IMR-90 (cell line): Measurements from ENCODE around the gene LEP. TPM values are rescaled to one million over a fixed set of nuclear protein-coding genes. Genes with fewer than 3 reads are reported as not detected.

Source experiments
- ATAC-seq: fragments of 200-7000 bp; cut with Tn5 transposase; 2 replicates; pipeline ENCODE4 v1.9.1; 2020; ENCODE audit warnings: low read depth, mild to moderate bottlenecking, moderate library complexity
- BruUV-seq: library from RNA; stranded (reverse); fragments of 400-500 nt; replicated peaks from 2 replicates; lab custom pipeline; 2021; lab: Mats Ljungman, UMichigan
- CTCF ChIA-PET: fragments of 300-600 bp; formaldehyde crosslinking; extraction: SDS; loops from one replicate; lab custom pipeline; 2021; ENCODE audit warnings: antibody characterized with exemption; lab: Yijun Ruan, JAX
- POLR2A ChIA-PET: fragments of 300-600 bp; sonication (Branson Sonifier 250); formaldehyde crosslinking; loops from one replicate; lab custom pipeline; 2022; ENCODE audit warnings: antibody characterized with exemption; ENCODE audit not compliant: unreplicated experiment; lab: Charles Lee
- DNase-seq: peaks from one replicate; pipeline ENCODE4 v3.0.0; 2013
- H2AFZ ChIP-seq: replicated peaks from 2 replicates; pipeline ENCODE3; 2013; ENCODE audit warnings: low read length, mild to moderate bottlenecking; ENCODE audit not compliant: poor library complexity
- H2AK5ac ChIP-seq: 2 replicates; pipeline ENCODE4 v1.6.1; 2013; ENCODE audit warnings: low read depth, low read length, inconsistent platforms
- H2AK9ac ChIP-seq: replicated peaks from 2 replicates; pipeline ENCODE3; 2013; ENCODE audit warnings: mild to moderate bottlenecking, low read depth, low read length, moderate library complexity; ENCODE audit not compliant: poor library complexity
- H2BK120ac ChIP-seq: 2 replicates; pipeline ENCODE4 v1.6.1; 2013; ENCODE audit warnings: low read depth, low read length, inconsistent platforms
- H2BK15ac ChIP-seq: 3 replicates; pipeline ENCODE4 v1.6.1; 2013; ENCODE audit warnings: low read depth, low read length, inconsistent platforms
- H2BK20ac ChIP-seq: 2 replicates; pipeline ENCODE4 v1.6.1; 2013; ENCODE audit warnings: low read depth, mild to moderate bottlenecking, inconsistent platforms, low read length, moderate library complexity
- H2BK5ac ChIP-seq: 2 replicates; pipeline ENCODE4 v1.6.1; 2013; ENCODE audit warnings: mild to moderate bottlenecking, low read depth, low read length, inconsistent platforms; ENCODE audit not compliant: poor library complexity, severe bottlenecking
- H3K14ac ChIP-seq: replicated peaks from 2 replicates; pipeline ENCODE4 v1.6.1; 2013; ENCODE audit warnings: low read depth, low read length, inconsistent platforms
- H3K18ac ChIP-seq: 2 replicates; pipeline ENCODE4 v1.6.1; 2013; ENCODE audit warnings: low read depth, low read length, control low read depth
- H3K23ac ChIP-seq: 2 replicates; pipeline ENCODE4 v1.6.1; 2013; ENCODE audit warnings: low read depth, low read length, inconsistent platforms
- H3K27ac ChIP-seq: 2 replicates; pipeline ENCODE4 v1.5.1; 2013; ENCODE audit warnings: mild to moderate bottlenecking, control low read depth, low read length; ENCODE audit not compliant: insufficient read depth
- H3K27me3 ChIP-seq: 2 replicates; pipeline ENCODE4 v1.6.1; 2013; ENCODE audit warnings: low read length; ENCODE audit not compliant: control insufficient read depth, insufficient read depth
- H3K36me3 ChIP-seq: 2 replicates; pipeline ENCODE4 v1.6.1; 2013; ENCODE audit warnings: low read length, mixed read lengths; ENCODE audit not compliant: control insufficient read depth, insufficient read depth
- H3K4ac ChIP-seq: 2 replicates; pipeline ENCODE4 v1.6.1; 2013; ENCODE audit warnings: low read depth, low read length, inconsistent platforms
- H3K4me1 ChIP-seq: 2 replicates; pipeline ENCODE4 v1.6.1; 2013; ENCODE audit warnings: low read length, mixed read lengths; ENCODE audit not compliant: control insufficient read depth, insufficient read depth
- H3K4me2 ChIP-seq: 2 replicates; pipeline ENCODE4 v1.6.1; 2013; ENCODE audit warnings: low read depth, mild to moderate bottlenecking, control low read depth, low read length, moderate library complexity
- H3K4me3 ChIP-seq: 2 replicates; pipeline ENCODE4 v1.5.1; 2013; ENCODE audit warnings: low read depth, mild to moderate bottlenecking, control low read depth, low read length, moderate library complexity; ENCODE audit not compliant: insufficient read depth
- H3K56ac ChIP-seq: 2 replicates; pipeline ENCODE4 v1.6.1; 2013; ENCODE audit warnings: low read length, inconsistent platforms; ENCODE audit not compliant: insufficient read depth; ENCODE audit errors: extremely low read depth
- H3K79me1 ChIP-seq, 2 experiments: 2 replicates each; pipeline ENCODE4 v1.6.1; 2013; ENCODE audit warnings: low read length in 2 of 2, inconsistent platforms in 1 of 2, low read depth in 1 of 2
- H3K9ac ChIP-seq: 2 replicates; pipeline ENCODE4 v1.6.1; 2013; ENCODE audit warnings: low read depth, low read length, control low read depth
- H3K9me1 ChIP-seq: 2 replicates; pipeline ENCODE4 v1.6.1; 2013; ENCODE audit warnings: low read length, inconsistent platforms; ENCODE audit not compliant: insufficient read depth
- H3K9me3 ChIP-seq: 2 replicates; pipeline ENCODE4 v1.6.1; 2013; ENCODE audit warnings: low read length; ENCODE audit not compliant: control insufficient read depth, insufficient read depth
- H4K20me1 ChIP-seq: 2 replicates; pipeline ENCODE4 v1.6.1; 2013; ENCODE audit warnings: low read length, inconsistent platforms; ENCODE audit not compliant: insufficient read depth
- H4K5ac ChIP-seq: 2 replicates; pipeline ENCODE4 v1.6.1; 2013; ENCODE audit warnings: mild to moderate bottlenecking, low read depth, low read length, control low read depth
- H4K8ac ChIP-seq, 2 experiments: 2 replicates each; pipeline ENCODE4 v1.6.1; 2013; ENCODE audit warnings: low read depth in 2 of 2, low read length in 2 of 2, control low read depth in 1 of 2, inconsistent platforms in 1 of 2
- H4K91ac ChIP-seq: 2 replicates; pipeline ENCODE4 v1.6.1; 2013; ENCODE audit warnings: low read depth, low read length, inconsistent platforms; ENCODE audit not compliant: insufficient read depth
- CEBPB ChIP-seq: IDR thresholded peaks from 2 replicates; pipeline ENCODE4 v1.6.1; 2012; ENCODE audit warnings: low read depth, low read length, improper control_type of control experiment
- CHD1 ChIP-seq: IDR thresholded peaks from 2 replicates; pipeline ENCODE4 v1.6.1; 2012; ENCODE audit warnings: low read depth, low read length, improper control_type of control experiment
- CTCF ChIP-seq: conservative IDR thresholded peaks from 2 replicates; pipeline ENCODE4 v1.5.1; 2012; ENCODE audit warnings: mild to moderate bottlenecking, low read depth, low read length, improper control_type of control experiment
- ELK1 ChIP-seq: fragments of 150-350 bp; IDR thresholded peaks from 2 replicates; pipeline ENCODE4 v1.6.1; 2016; ENCODE audit warnings: low read depth, mild to moderate bottlenecking, low read length, moderate library complexity, borderline replicate concordance
- FOS ChIP-seq: fragments of 150-350 bp; IDR thresholded peaks from 2 replicates; pipeline ENCODE4 v1.6.1; 2016; ENCODE audit warnings: low read depth, low read length
- MAFK ChIP-seq: IDR thresholded peaks from 2 replicates; pipeline ENCODE4 v1.6.1; 2012; ENCODE audit warnings: low read depth, low read length, improper control_type of control experiment
- MXI1 ChIP-seq: IDR thresholded peaks from 2 replicates; pipeline ENCODE4 v1.6.1; 2012; ENCODE audit warnings: low read depth, mild to moderate bottlenecking, low read length, moderate library complexity, borderline replicate concordance
- NFE2L2 ChIP-seq: fragments of 150-350 bp; IDR thresholded peaks from 2 replicates; pipeline ENCODE4 v1.6.1; 2016; ENCODE audit warnings: low read depth, mild to moderate bottlenecking, low read length
- POLR2A ChIP-seq: IDR thresholded peaks from 2 replicates; pipeline ENCODE4 v1.6.1; 2012; ENCODE audit warnings: mild to moderate bottlenecking, low read depth, low read length
- RAD21 ChIP-seq: IDR thresholded peaks from 2 replicates; pipeline ENCODE4 v1.6.1; 2012; ENCODE audit warnings: low read length, improper control_type of control experiment
- RFX5 ChIP-seq: IDR thresholded peaks from 2 replicates; pipeline ENCODE4 v1.8.0; 2012; ENCODE audit warnings: low read depth, mild to moderate bottlenecking, low read length, moderate library complexity
- WGBS, 2 experiments: methylation state at CpG; one replicate each; pipeline versions ENCODE4 v1.1.5 to v1.1.7; 2013; ENCODE audit warnings: missing lambda C conversion rate in 2 of 2; ENCODE audit not compliant: insufficient read length in 1 of 2; ENCODE audit errors: extremely low coverage in 2 of 2; 5-methylcytosine and 5-hydroxymethylcytosine counted together
- dilution Hi-C: fragments of 300-500 bp; cut with HindIII; formaldehyde crosslinking; loops from one replicate; pipeline ENCODE4 v1.14.3; 2018; ENCODE audit warnings: low sequenced_read_pairs; ENCODE audit not compliant: unreplicated experiment
- in situ Hi-C: fragments of 300-500 bp; cut with MboI; formaldehyde crosslinking; loops from 3 replicates; pipeline ENCODE4 v1.14.3; 2019; ENCODE audit warnings: low sequenced_read_pairs, inconsistent platforms, mixed read lengths
- intact Hi-C: fragments of 100-400 bp; cut with micrococcal nuclease; formaldehyde crosslinking; loops from 2 replicates; pipeline ENCODE4 v1.10.0; 2022
- polyA plus RNA-seq, 3 experiments: library from polyadenylated mRNA; depleted of rRNA; stranded (reverse); fragments of >200 nt; gene quantifications; 2 replicates each; pipeline ENCODE4 v1.2.3, GENCODE V29; 2012; ENCODE audit warnings: low replicate concordance in 1 of 3
- total RNA-seq: library from RNA; depleted of rRNA; stranded (reverse); fragments of >200 nt; gene quantifications from 2 replicates; pipeline ENCODE4 v1.2.3, GENCODE V29; 2012

LEP gene
- total and polyA plus RNA-seq, 2 of the 4 experiments (the other 2 are of a cell fraction), result not detected

GRCh38 chr7:128247640-128248194 is 6.6 kb downstream of the LEP start:
- Histone ChIP-seq H3K14ac (no peak overlapping the region), H3K27me3 (peaks cover 53% of the 10 kb centered on the region), H4K8ac (no peak overlapping the region), H3K56ac (no peak overlapping the region), H2AK9ac (no peak overlapping the region), H2AFZ (no peak overlapping the region), H3K27ac (no peak overlapping the region), H3K4me3 (no peak overlapping the region), H2BK5ac (no peak overlapping the region), H3K4ac (no peak overlapping the region), H4K20me1 (no peaks in the 10 kb centered on the region), H4K91ac (no peak overlapping the region), H3K23ac (no peak overlapping the region), H3K9ac (no peak overlapping the region), H3K9me3 (no peaks in the 10 kb centered on the region; the same call in 1 of the 2 replicates), H3K79me1 (no peaks in the 10 kb centered on the region), H3K36me3 (no peaks in the 10 kb centered on the region), H2BK120ac (no peak overlapping the region), H3K4me2 (no peak overlapping the region), H2AK5ac (no peak overlapping the region), H3K4me1 (no peaks in the 10 kb centered on the region), H3K18ac (no peak overlapping the region), H2BK20ac (no peak overlapping the region), H4K5ac (no peak overlapping the region), H3K9me1 (no peaks in the 10 kb centered on the region), H2BK15ac (no peak overlapping the region)
- ChIA-PET CTCF (no interaction called here), POLR2A (no interaction called here)
- DNase-seq (peak; percentile 35), ATAC-seq (peak; percentile 61)
- 81% methylated on average over 4 of the region's 7 CpGs; no CpG with 5 or more reads in 1 of the 2 experiments for WGBS, 2 experiments
- in situ Hi-C loops, result no loop called here
- no TSS peak for BruUV-seq
- dilution Hi-C loops, result no loop called here
- no peak for TF ChIP-seq MAFK
- no peak for TF ChIP-seq CEBPB
- no peak for TF ChIP-seq POLR2A
- no peak for TF ChIP-seq RAD21
- TF ChIP-seq FOS, result 0 out of 2 replicates have a peak, but pooled peaks have one; percentile 15
- TF ChIP-seq CTCF, result no peak
- TF ChIP-seq RFX5, result no peak
- TF ChIP-seq NFE2L2, result peak; percentile 57; the same call in 1 of the 2 replicates
- no peak for TF ChIP-seq ELK1
- no peak for TF ChIP-seq CHD1
- TF ChIP-seq MXI1, result no peak
- intact Hi-C loops, result no loop called here
